OCI-M2 (cell line): ENCODE measurements around the gene EME2.
"Not testable (repeated sequence)": the region's sequence is repeated elsewhere in the genome, so short reads cannot be mapped to it uniquely, and the experiment has no call there.

Source experiments
- DNase-seq: peaks from one replicate; lab custom pipeline; 2025; ENCODE audit not compliant: unreplicated experiment; lab: John Stamatoyannopoulos, UW

Gene EME2, protein sequence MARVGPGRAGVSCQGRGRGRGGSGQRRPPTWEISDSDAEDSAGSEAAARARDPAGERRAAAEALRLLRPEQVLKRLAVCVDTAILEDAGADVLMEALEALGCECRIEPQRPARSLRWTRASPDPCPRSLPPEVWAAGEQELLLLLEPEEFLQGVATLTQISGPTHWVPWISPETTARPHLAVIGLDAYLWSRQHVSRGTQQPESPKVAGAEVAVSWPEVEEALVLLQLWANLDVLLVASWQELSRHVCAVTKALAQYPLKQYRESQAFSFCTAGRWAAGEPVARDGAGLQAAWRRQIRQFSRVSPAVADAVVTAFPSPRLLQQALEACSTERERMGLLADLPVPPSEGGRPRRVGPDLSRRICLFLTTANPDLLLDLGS

GRCh38 chr16:1772362-1772907, at the start of gene EME2:
EME2 (plus strand) TSS chr16:1772810; CDS start chr16:1773228, 418 bp downstream.
- no peak for DNase-seq

DNA sequence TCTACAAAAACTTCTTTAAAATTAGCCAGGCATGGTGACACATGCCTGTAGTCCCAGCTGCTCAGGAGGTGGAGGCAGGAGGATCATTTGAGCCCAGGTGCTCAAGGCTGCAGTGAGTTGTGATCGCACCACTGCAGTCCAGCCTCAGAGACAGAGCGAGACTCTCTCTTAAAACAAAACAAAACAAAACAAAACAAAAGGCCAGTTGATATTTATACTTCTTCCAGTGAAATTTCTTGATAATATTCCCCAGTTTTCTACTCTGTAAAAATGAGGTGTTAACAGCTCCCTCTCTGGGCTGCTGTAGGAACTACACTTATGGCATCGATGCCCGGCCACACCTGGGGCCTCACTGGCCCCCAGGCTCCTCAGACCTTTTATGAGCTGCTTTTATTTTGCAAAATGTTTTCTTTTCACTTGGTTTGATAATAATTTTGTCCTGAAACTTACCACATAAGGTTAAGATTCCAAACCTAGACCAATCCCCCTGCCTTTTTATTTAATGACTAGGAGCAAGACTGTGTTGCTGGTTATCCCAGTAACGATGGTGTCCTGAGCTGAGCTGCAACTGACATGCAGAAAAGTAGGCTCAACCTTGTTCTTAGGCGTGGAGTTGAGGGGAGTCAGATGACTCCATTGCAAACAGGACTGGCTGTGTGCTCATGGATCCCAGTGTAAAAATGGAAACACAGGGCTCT, 49.0 kb upstream of the EME2 start:
- DNase-seq = no peak

DNA sequence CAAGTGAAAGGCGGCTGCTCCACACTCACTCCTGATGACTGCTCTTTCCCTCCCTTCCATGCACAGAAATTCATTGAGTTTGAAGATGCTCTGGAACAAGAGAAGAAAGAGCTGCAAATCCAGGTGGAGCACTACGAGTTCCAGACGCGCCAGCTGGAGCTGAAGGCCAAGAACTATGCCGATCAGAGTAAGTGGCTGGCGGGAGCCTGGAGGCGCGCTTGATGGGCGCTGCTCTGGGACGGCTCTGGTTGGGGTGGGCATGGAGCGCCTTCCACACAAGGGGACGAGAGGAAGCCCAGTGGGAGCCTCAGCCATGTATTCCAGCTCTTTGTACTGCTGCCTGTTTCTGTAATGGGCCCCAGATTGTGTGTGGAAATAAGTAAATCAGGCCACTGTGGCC, 48.1 kb upstream of the EME2 start:
- no peak for DNase-seq

DNA sequence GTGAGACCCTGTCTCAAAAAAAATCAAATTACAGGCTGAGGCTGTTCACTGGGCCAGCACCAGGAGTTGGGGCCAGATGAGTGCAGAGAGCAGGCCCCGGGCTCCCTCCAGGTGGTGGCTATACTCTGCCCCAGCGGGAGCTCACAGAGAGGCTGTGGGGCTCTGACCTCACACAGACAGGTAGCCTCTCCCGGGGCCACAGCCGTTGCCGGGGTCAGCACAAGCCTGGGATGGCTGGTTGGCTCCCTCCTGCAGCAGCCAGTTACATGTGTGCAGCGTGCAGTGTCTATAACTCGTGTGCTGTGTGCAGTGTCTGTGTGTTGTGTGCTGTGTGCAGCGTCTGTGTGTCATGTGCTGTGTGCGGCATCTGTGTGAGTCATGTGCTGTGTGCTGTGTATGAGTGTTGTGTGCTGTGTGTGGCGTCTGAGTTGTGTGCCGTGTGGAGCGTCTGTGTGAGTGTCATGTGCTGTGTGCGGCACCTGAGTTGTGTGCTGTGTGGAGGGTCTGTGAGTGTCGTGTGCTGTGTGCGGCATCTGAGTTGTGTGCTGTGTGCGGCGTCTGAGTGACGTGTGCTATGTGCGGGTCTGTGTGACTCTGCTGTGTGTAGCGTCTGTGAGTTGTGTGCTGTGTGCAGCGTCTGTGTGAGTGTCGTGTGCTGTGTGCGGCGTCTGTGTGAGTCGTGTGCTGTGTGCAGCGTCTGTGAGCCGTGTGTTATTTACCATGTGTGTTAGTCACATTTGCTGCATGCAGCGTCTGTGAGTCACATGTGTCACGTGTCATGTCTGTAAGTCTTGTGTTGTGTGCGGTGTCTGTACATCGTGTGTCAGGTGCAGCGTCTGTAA, 45.7 kb upstream of the EME2 start:
- DNase-seq = no peak

DNA sequence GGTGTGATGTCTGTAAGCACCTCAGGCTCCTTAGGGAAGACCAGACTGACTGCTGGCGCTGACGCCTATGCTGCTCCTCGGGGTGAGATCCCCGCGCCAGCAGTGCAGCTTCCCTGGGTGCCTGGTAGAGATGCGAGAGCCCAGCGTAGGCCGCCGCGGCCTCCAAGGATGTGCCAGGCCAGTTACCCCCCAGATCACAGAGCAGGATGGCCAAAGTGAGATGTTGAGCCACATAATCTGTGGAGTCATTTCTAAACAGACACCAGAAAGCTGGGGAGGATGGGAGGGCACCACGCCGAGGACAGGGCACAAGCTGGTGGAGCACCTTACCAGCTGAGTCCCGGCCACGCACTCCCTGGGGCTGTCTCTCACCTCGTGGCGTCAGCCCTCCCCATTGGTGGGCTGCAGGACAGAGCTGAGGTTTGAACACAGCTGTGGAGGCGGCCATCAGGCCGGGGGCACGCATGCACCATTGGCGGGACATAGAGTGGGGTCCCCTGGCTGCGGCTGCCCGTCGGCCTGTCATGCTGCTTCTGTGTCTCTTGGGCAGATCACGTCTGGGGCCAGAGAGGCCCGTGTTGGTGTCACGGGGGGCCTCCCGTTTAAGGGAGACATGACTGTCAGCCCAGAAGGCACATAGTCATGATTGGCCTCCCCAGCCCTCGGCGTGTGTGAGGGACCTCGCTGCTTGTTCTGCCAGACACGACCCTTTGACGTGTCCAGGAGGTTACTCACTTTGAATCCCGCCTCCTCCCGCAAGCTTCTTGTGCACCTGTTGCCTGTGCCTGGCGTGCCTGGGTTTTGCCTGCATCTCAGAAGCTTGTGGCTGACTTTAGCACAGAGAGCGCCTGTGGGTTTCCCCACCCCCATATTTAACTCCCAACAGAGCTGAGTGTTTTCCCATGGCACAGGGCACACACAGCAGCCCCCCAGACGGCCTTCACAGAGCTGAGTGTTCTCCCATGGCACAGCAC, 44.7 kb upstream of the EME2 start:
- no peak for DNase-seq

DNA sequence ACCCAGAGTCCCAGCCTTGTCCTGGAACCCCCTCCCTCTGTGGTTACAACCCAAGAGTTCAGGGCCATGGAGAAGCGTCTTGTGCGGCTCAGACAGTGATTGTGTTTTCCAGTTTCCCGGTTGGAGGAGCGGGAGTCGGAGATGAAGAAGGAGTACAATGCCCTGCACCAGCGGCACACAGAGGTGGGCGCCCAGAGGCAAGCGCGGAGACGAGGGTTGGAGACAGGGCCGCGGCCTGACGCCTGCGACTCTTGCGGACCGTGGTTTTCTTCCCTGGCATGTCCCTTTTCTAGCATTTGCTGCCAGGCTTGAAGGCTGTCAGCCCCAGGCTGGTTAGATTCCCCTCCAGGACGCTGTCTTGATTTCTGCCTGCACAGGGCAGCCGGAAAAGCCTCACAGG, 43.6 kb upstream of the EME2 start:
- no peak for DNase-seq

DNA sequence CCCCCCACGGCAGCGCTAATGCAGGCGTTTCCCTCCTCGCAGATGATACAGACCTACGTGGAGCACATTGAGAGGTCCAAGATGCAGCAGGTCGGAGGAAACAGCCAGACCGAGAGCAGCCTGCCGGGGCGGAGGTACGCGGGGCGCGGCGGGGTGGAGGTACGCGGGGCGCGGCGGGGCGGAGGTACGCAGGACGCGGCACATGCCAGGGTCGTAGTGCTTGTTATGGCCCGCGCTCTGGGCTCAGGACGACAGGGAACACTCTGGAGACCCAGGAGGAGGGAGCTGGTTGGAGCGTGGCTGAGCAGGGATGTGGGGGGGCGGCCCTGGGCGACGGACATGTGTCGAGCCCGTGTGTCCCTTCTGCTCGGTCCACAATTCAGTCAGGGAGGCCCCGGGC, 43.2 kb upstream of the EME2 start:
- DNase-seq = no peak

- no peak for DNase-seq
Observed at GRCh38 chr16:1731073-1731472, 41.5 kb upstream of the EME2 start.

- no peak for DNase-seq
Observed at GRCh38 chr16:1731603-1732002, 41.0 kb upstream of the EME2 start.

DNA sequence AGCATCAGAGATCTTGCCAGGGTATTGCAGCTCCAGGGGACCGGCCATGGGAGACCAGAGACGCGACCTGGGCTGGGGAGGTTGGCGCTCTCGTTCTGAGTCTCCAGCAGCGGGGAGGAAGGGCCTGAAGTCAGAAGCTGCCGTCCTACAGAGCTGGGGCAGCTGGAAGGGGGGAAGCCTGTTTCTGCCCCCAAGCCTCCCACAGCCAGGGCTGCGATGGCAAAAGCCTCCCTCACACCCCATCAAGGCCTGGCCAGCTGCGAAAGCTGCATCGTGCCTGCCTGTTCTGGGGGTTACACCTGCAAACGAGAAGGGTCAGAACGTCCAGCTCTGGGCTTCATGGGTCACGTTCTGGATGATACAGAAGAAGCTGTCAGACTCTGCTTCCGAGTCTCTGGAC, 40.5 kb upstream of the EME2 start:
- DNase-seq = no peak

- DNase-seq = not testable (repeated sequence)
Observed at GRCh38 chr16:1732551-1732987, 40.0 kb upstream of the EME2 start.

DNA sequence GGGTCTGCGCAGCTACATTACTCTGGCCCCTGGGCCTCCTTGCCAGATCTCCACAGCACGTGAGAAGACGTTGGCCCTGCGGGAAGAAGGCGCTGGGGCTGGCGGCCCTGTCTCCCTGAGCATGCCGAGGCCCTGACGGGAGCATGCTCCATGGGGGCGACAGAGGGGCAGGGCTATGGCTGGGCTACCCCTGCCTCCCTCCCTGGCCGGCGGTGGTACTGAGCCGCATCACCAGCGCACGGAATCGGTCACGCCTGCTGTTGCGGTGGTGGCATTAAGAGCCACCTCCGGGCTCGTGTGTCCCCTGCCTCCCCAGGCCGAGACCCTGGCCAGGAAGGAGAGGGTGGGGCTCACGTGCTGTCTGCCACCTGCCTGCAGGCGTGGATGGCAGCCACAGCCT, 38.5 kb upstream of the EME2 start:
- DNase-seq = no peak

- no peak for DNase-seq
Observed at GRCh38 chr16:1734816-1735215, 37.8 kb upstream of the EME2 start.

DNA sequence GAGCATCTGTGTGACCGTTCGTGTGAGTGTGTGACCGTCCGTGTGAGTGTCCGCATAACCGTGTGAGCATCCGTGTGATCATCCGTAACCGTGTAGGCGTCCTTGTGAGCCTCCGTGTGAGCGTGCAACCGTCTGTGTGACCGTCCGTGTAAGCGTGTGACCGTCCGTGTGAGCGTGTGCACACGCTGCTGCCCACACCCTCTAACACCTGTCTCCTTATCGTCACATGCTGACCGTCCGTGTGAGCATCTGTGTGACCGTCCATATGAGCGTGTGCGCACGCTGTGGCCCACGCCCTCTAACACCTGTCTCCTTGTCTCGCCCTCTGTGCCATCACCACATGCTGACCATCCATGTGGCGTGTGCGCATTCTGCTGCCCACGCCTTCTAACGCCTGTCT, 32.4 kb upstream of the EME2 start:
- no peak for DNase-seq

- DNase-seq = no peak
Observed at GRCh38 chr16:1740781-1741490, 31.7 kb upstream of the EME2 start.

GRCh38 chr16:1741553-1742165, 31.0 kb upstream of the EME2 start:
- DNase-seq = no peak

DNA sequence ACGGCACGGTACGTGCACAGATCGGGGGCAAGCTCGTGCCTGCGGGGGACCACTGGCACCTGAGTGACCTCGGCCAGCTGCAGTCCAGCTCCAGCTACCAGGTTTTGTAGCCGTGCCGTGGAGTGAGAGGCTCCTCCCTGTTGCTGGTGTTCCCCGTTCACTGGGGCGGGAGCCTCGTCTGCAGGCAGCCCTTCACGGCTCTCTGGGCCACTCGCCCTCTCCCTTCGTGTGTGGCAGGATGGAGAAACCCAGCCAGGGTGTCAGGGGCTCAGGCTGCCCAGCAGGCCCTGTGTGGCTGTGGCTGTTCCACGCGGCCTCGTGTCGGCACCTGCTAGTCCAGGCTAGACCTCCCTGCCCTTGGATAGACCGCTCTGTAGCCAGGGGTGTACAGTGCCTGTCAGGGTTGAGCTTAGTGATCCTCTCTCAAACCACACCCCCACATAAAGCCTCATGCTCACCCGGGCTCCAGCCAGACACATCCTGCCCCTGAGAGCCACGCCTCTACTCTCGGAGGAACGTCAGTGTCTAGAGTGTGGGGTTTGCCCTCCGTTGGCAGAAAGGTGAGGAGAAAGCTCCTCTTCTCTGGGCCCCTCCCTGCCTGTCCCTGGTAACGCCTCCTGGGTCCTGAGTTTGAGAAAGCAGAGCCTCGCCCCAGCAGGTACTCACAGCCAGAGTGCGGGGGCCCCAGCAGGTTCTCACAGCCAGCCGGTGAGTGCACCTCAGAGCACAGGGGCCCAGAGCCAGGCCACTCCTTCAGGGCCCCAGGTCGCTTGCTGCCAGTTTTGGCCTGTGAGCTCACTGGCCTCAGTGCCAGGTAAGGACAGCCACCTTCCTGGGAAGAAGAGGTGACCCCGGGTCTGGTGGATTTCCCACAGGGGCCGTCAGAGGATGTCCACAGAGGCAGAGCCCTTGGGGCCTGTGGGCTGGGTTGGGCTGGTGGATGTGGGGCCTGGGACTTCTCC, 29.0 kb upstream of the EME2 start:
- no peak for DNase-seq

GRCh38 chr16:1744338-1744840, 28.2 kb upstream of the EME2 start:
- no peak for DNase-seq
